Measurements from ENCODE around the gene RARG. TPM values are rescaled to one million over a fixed set of nuclear protein-coding genes. Genes with fewer than 3 reads are reported as not detected.

RARG gene
- total and polyA plus RNA-seq, 2 of the 4 experiments (the other 2 are of a cell fraction), result 7.9 to 30.9 TPM

- ATAC-seq (ENCODE audit: low read depth) (peak; percentile 20), DNase-seq (no peak)
- intact Hi-C loops (cut with micrococcal nuclease) (no loop called here), dilution Hi-C loops (cut with HindIII; ENCODE audit: low sequenced_read_pairs, unreplicated experiment) (no loop called here), in situ Hi-C loops (cut with MboI; ENCODE audit: low sequenced_read_pairs) (no loop called here)
- Histone ChIP-seq H3K23ac (ENCODE audit: low read depth, low read length) (no peak overlapping the region), H3K4me2 (ENCODE audit: low read depth, low read length) (no peak overlapping the region), H3K4ac (ENCODE audit: low read depth, low read length) (no peak overlapping the region), H3K4me1 (ENCODE audit: control insufficient read depth, insufficient read depth, low read length) (peaks cover 1% of the 10 kb centered on the region; the same call in 1 of the 2 replicates), H3K79me1 (ENCODE audit: low read depth in 1 of 2, low read length in 2 of 2) (no peaks in the 10 kb centered on the region), H2AK9ac (replicated peaks; ENCODE audit: low read depth, low read length, poor library complexity) (no peak overlapping the region), H3K9ac (ENCODE audit: low read depth, low read length) (no peak overlapping the region), H4K20me1 (ENCODE audit: insufficient read depth, low read length) (no peaks in the 10 kb centered on the region), H3K9me1 (ENCODE audit: insufficient read depth, low read length) (peaks cover 5% of the 10 kb centered on the region; the same call in 1 of the 2 replicates), H2AFZ (replicated peaks; ENCODE audit: low read length, poor library complexity) (peak overlapping the region; percentile 9), H2BK20ac (ENCODE audit: low read depth, low read length) (no peak overlapping the region), H4K5ac (ENCODE audit: low read depth, low read length) (no peak overlapping the region), H2BK15ac (ENCODE audit: low read depth, low read length) (no peak overlapping the region), H3K14ac (replicated peaks; ENCODE audit: low read depth, low read length) (no peak overlapping the region), H2BK120ac (ENCODE audit: low read depth, low read length) (no peak overlapping the region), H3K36me3 (ENCODE audit: control insufficient read depth, insufficient read depth, low read length) (no peaks in the 10 kb centered on the region), H4K91ac (ENCODE audit: insufficient read depth, low read depth, low read length) (no peak overlapping the region), H2BK5ac (ENCODE audit: low read depth, low read length, poor library complexity, severe bottlenecking) (no peak overlapping the region), H3K56ac (ENCODE audit: extremely low read depth, insufficient read depth, low read length) (no peak overlapping the region), H3K27me3 (ENCODE audit: control insufficient read depth, insufficient read depth, low read length) (peaks cover 2% of the 10 kb centered on the region; the same call in 1 of the 2 replicates), H4K8ac (ENCODE audit: low read depth in 2 of 2, low read length in 2 of 2) (no peak overlapping the region), H3K18ac (ENCODE audit: low read depth, low read length) (no peak overlapping the region), H3K27ac (ENCODE audit: insufficient read depth, low read length) (no peak overlapping the region), H2AK5ac (ENCODE audit: low read depth, low read length) (no peak overlapping the region), H3K4me3 (ENCODE audit: insufficient read depth, low read depth, low read length) (no peak overlapping the region), H3K9me3 (ENCODE audit: control insufficient read depth, insufficient read depth, low read length) (no peaks in the 10 kb centered on the region)
- no TSS peak for BruUV-seq (replicated peaks)
- CTCF ChIA-PET, result interaction anchor here (0.8 to 1.6 kb wide), 3 partner anchors 13 to 98 kb away, joined by 3 to 4 read pairs (median 3); partner anchors contain the start of gene MYG1
- WGBS, 2 experiments (ENCODE audit: extremely low coverage in 2 of 2, insufficient read length in 1 of 2), result 93% methylated on average over 3 of the region's 10 CpGs; no CpG with 5 or more reads in 1 of the 2 experiments
- POLR2A ChIA-PET (ENCODE audit: unreplicated experiment), result no interaction called here
- TF ChIP-seq ELK1 (IDR thresholded peaks at IDR 0.05; ENCODE audit: borderline replicate concordance, low read depth, low read length) (no peak), CTCF (conservative IDR thresholded peaks at IDR 0.05; ENCODE audit: low read depth, low read length) (no peak), POLR2A (IDR thresholded peaks at IDR 0.05; ENCODE audit: low read depth, low read length) (no peak), MAFK (IDR thresholded peaks at IDR 0.05; ENCODE audit: low read depth, low read length) (no peak), MXI1 (IDR thresholded peaks at IDR 0.05; ENCODE audit: borderline replicate concordance, low read depth, low read length) (no peak), RFX5 (IDR thresholded peaks at IDR 0.05; ENCODE audit: low read depth, low read length) (no peak), CEBPB (IDR thresholded peaks at IDR 0.05; ENCODE audit: low read depth, low read length) (no peak), SMC3 (IDR thresholded peaks at IDR 0.05; ENCODE audit: low read depth, low read length) (no peak), BHLHE40 (IDR thresholded peaks at IDR 0.05; ENCODE audit: low read depth, low read length) (no peak), NFE2L2 (IDR thresholded peaks at IDR 0.05; ENCODE audit: low read depth, low read length) (no peak), USF2 (IDR thresholded peaks at IDR 0.05; ENCODE audit: low read depth, low read length) (no peak), FOS (IDR thresholded peaks at IDR 0.05; ENCODE audit: low read depth, low read length) (no peak), RAD21 (IDR thresholded peaks at IDR 0.05; ENCODE audit: low read length) (no peak), RCOR1 (IDR thresholded peaks at IDR 0.05; ENCODE audit: insufficient replicate concordance, low read length) (no peak), CHD1 (IDR thresholded peaks at IDR 0.05; ENCODE audit: low read depth, low read length) (no peak)
Observed at GRCh38 chr12:53200458-53201176, 31.4 kb downstream of the RARG start.
